Activated naive CD4-positive, alpha-beta T cell treated with anti-CD3 and anti-CD28 coated beads, Interleukin-2, amount 10 ng/mL, durations not matched to agents 7 days and 5 days (primary cell): ENCODE measurements around the gene CFLAR.

Experiments used
- CTCF ChIA-PET: fragments of 350-600 bp; sonication (Branson Sonifier 250); formaldehyde crosslinking; loops from one replicate; lab custom pipeline; 2021; ENCODE audit warnings: antibody characterized with exemption; lab: Charles Lee
- DNase-seq: peaks from one replicate; pipeline ENCODE4 v3.0.0-alpha.2; 2020
- H3K27ac Mint-ChIP-seq: one replicate; pipeline ENCODE4 v1.8.0; 2021; ENCODE audit warnings: mild to moderate bottlenecking, moderate library complexity, mixed read lengths
- H3K27me3 Mint-ChIP-seq: one replicate; pipeline ENCODE4 v1.8.0; 2021; ENCODE audit warnings: mild to moderate bottlenecking, mixed read lengths
- H3K36me3 Mint-ChIP-seq: one replicate; pipeline ENCODE4 v1.8.0; 2021; ENCODE audit warnings: mixed read lengths
- H3K4me1 Mint-ChIP-seq: one replicate; pipeline ENCODE4 v1.8.0; 2021; ENCODE audit warnings: mixed read lengths
- H3K4me3 Mint-ChIP-seq: one replicate; pipeline ENCODE4 v1.8.0; 2021; ENCODE audit warnings: mild to moderate bottlenecking, moderate library complexity, mixed read lengths
- H3K9me3 Mint-ChIP-seq: one replicate; pipeline ENCODE4 v1.8.0; 2021; ENCODE audit warnings: mixed read lengths

CFLAR gene

DNA sequence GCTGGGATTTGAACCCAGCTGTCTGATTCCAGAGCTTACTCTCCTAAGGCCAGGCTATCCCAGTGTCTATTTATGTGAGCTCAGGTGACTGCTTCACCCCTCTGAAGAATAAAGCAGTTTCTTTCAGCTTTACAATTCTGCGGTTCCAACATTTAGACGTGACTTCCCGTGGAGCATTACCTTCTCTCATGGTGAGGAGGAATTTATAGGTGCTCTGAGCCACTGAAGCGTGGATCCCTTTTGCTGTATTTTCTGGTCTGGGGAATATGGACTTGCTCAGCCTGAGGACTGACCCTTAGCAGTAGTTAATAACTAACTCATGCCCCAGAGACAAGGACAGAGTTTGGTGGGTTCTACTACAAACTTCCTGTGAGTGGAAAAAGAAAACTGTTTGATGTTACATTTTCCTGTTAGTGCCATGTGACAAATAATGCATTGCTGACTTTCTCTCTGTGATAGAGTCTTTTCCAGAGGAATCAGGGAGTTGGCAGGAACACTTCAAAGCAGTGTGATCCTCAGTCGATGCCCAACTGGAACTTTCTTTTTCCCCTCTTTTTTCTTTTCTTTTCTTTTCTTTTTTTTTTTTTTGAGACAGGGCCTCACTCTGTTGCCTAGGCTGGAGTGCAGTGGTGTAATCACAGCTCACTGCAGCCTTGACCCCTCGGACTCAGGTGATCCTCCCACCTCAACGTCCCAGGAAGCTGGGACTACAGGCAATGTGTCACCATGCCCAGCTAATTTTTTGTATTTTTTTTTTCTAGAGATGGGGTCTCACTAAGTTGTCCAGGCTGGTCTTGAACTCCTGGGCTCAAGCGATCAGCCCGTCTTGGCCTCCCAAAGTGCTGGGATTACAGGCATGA lies 88.9 kb downstream of the CFLAR start:
- Mint-ChIP-seq H3K9me3 (no peaks in the 10 kb centered on the region), H3K27ac (no peak overlapping the region), H3K4me1 (peaks cover 34% of the 10 kb centered on the region), H3K4me3 (no peak overlapping the region), H3K27me3 (no peaks in the 10 kb centered on the region), H3K36me3 (peaks cover 63% of the 10 kb centered on the region)
- CTCF ChIA-PET, result no interaction called here
- DNase-seq, result no peak

DNA sequence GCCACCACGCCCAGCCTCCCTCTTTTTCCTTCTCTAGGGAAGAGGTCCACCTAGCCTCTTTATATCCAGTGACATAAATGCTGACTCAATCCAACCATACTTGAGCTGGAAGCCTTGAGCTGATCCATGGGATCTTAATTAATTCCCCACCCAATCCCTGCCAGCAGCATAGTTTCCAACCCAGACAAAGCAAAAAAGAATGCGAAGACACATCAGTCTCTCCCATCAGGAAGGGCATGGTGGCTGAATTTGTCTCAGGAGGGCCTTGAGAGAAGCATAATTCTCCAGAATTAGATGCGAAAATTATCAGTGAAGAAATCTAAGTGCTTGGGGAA lies 89.5 kb downstream of the CFLAR start:
- H3K4me3 Mint-ChIP-seq, result no peak overlapping the region
- CTCF ChIA-PET, result no interaction called here
- no peaks in the 10 kb centered on the region for H3K9me3 Mint-ChIP-seq
- no peak for DNase-seq
- no peaks in the 10 kb centered on the region for H3K27me3 Mint-ChIP-seq
- H3K27ac Mint-ChIP-seq, result no peak overlapping the region
- peaks cover 64% of the 10 kb centered on the region for H3K36me3 Mint-ChIP-seq
- peaks cover 35% of the 10 kb centered on the region for H3K4me1 Mint-ChIP-seq

DNA sequence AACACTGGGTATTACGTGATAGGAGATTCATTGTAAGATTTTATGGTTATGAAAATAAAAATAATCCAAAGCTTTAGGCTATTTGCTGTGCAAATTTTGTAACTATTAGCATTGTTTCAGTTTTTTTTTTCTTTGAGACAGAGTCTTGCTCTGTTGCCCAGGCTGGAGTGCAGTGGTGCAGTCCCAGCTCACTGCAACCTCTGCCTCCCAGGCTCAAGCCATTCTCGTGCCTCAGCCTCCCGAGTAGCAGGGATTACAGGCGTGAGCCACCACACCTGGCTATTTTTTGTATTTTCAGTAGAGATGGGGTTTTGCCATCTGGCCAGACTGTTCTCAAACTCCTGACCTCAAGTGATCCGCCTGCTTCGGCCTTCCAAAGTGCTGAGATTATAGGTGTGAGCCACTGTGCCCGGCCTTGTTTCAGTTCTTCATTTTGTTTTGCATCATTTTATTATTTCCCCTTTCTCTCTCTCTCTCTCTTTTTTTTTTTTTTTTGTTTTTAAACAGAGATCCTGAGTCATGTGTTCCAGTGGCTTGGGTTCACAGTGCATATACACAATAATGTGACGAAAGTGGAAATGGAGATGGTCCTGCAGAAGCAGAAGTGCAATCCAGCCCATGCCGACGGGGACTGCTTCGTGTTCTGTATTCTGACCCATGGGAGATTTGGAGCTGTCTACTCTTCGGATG lies 92.7 kb downstream of the CFLAR start:
- Mint-ChIP-seq H3K36me3 (peaks cover 56% of the 10 kb centered on the region), H3K27me3 (no peaks in the 10 kb centered on the region), H3K4me1 (peaks cover 39% of the 10 kb centered on the region), H3K27ac (peak overlapping the region; percentile 38), H3K9me3 (no peaks in the 10 kb centered on the region), H3K4me3 (no peak overlapping the region)
- DNase-seq, result no peak
- CTCF ChIA-PET, result no interaction called here

DNA sequence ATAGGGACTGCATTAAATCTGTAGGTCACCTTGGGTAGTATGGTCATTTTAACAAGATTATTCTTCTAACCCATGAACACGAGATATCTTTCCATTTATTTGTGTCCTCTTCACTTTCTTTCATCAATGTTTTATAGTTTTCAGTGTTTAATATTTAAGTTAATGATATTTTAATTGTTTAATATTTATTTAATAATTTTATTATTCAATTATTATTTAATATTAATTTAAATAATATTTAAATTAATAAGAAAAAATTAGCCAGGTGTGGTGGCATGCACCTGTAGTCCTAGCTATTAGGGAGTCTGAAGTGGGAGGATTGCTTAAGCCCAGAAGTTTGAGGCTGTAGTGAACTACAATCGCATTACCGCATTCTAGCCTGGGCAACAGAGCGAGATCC lies 100.0 kb downstream of the CFLAR start:
- no peak overlapping the region for H3K4me3 Mint-ChIP-seq

DNA sequence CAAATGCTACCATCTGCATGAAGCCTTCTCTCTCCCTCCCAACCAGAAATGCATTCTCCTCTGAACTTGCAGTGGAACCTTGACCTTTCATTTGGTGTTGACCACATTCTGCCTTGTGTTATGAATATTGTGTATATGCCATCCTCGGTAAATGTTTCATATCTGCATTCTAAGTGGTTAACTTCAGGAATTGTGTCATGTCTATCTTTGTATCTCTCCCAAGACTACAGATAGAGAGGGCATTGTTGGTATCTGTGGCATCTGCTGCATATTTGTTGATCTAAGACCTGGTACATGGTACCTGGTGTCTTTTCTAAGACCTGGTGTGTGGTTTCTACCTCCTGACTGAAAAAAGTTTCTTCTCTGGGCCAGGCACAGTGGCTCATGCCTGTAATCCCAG lies 101.0 kb downstream of the CFLAR start:
- no peak overlapping the region for H3K4me3 Mint-ChIP-seq
- DNase-seq, result no peak
- H3K9me3 Mint-ChIP-seq, result no peaks in the 10 kb centered on the region
- peaks cover 44% of the 10 kb centered on the region for H3K36me3 Mint-ChIP-seq
- CTCF ChIA-PET, result no interaction called here
- H3K4me1 Mint-ChIP-seq, result peaks cover 38% of the 10 kb centered on the region
- no peak overlapping the region for H3K27ac Mint-ChIP-seq
- H3K27me3 Mint-ChIP-seq, result no peaks in the 10 kb centered on the region

More for the DNA sequence above, 100.0 kb downstream of the CFLAR start:
- H3K4me1 Mint-ChIP-seq, result peaks cover 39% of the 10 kb centered on the region
- H3K27me3 Mint-ChIP-seq, result no peaks in the 10 kb centered on the region
- H3K27ac Mint-ChIP-seq, result no peak overlapping the region
- peaks cover 42% of the 10 kb centered on the region for H3K36me3 Mint-ChIP-seq
- CTCF ChIA-PET, result no interaction called here
- no peaks in the 10 kb centered on the region for H3K9me3 Mint-ChIP-seq
- no peak for DNase-seq

DNA sequence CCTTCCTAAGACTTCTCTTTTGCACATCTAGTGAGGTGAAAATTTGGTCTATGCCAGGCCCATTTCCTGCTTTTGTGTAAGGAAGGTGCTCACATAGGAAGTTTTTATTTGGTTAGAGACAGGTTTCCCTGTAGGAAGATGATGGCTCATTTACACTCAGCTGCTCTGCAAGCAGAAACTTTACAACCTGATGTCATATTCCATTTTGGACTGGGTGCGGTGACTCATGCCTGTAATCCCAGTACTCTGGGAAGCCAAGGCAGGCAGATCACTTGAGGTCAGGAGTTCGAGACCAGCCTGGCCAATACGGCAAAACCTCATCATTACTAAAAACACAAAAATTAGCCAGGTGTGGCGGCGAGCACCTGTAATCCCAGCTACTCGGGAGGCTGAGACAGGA lies 102.8 kb downstream of the CFLAR start:
- Mint-ChIP-seq H3K4me1 (peaks cover 54% of the 10 kb centered on the region), H3K36me3 (peaks cover 56% of the 10 kb centered on the region), H3K9me3 (no peaks in the 10 kb centered on the region), H3K27ac (peak overlapping the region; percentile 68), H3K27me3 (no peaks in the 10 kb centered on the region), H3K4me3 (no peak overlapping the region)
- DNase-seq, result no peak
- CTCF ChIA-PET, result interaction anchor here (2.9 to 6.1 kb wide), 3 partner anchors 11 to 36 kb away, joined by 7 to 32 read pairs (median 18); partner anchors contain the start of gene CASP10

DNA sequence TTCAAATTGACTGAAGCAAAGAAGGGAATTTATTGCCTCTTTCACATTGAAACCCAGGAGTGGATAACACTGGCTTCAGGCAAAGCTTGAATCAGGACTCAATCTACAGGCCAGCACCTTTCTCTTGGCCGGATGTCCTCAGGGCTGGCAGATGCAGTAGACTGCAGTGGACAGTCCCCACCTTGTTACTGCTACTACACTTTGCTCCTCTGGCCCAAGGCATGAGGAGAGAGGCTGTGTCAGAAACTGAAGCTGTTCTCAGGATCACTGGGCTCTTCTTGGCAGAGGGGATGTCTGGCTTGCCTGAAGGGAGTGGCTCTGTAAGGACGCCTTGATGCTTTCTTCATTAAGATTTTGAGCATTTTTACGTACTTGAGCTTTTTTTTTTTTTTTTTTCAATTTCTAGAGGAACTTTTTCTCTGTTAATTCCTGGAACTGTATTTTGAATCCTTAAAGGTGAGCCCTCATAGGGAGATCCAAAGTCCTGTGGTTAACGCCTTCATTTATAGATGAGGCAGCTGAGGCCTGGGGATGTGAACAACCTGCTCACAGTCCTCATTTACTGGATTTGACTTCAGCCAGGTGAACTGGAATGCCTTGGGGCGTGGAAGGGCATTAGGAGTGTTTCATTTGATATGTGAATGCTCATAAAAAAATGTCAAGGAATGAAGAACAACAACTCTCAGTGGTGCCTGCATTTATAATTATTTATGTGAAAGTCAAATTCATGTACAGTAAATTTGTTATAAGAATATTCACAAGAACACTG lies 103.5 kb downstream of the CFLAR start:
- H3K36me3 Mint-ChIP-seq, result peaks cover 56% of the 10 kb centered on the region
- no peaks in the 10 kb centered on the region for H3K27me3 Mint-ChIP-seq
- H3K4me1 Mint-ChIP-seq, result peaks cover 56% of the 10 kb centered on the region
- CTCF ChIA-PET, result interaction anchor here (0.5 to 6.1 kb wide), 4 partner anchors 11 to 255 kb away, joined by 3 to 32 read pairs (median 12); partner anchors contain the start of gene CASP10
- H3K4me3 Mint-ChIP-seq, result no peak overlapping the region
- no peaks in the 10 kb centered on the region for H3K9me3 Mint-ChIP-seq
- peak overlapping the region; percentile 78 for H3K27ac Mint-ChIP-seq
- no peak for DNase-seq

DNA sequence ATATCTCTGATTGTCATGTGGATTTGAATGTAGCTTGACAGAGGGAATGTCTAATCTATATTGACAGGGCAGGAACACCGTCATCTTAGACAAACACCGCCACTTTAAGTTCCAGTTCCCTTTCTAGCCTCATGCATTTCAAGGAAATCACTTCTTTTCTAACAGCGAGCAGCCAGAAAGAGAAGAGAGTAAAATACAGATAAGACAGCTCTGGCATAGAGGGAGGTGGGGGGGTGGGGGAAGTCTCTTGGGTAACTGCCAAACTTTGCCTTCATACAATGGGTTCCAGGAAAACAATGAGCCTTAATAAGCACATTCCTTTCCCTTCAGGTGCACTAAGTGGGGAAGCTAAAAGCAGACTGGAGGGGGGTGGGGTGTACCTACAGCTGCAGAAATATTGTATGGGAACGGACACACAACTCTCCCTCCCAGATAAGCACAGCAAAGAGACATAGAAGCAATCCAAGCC lies 104.2 kb downstream of the CFLAR start:
- Mint-ChIP-seq H3K36me3 (peaks cover 60% of the 10 kb centered on the region), H3K4me3 (no peak overlapping the region)

DNA sequence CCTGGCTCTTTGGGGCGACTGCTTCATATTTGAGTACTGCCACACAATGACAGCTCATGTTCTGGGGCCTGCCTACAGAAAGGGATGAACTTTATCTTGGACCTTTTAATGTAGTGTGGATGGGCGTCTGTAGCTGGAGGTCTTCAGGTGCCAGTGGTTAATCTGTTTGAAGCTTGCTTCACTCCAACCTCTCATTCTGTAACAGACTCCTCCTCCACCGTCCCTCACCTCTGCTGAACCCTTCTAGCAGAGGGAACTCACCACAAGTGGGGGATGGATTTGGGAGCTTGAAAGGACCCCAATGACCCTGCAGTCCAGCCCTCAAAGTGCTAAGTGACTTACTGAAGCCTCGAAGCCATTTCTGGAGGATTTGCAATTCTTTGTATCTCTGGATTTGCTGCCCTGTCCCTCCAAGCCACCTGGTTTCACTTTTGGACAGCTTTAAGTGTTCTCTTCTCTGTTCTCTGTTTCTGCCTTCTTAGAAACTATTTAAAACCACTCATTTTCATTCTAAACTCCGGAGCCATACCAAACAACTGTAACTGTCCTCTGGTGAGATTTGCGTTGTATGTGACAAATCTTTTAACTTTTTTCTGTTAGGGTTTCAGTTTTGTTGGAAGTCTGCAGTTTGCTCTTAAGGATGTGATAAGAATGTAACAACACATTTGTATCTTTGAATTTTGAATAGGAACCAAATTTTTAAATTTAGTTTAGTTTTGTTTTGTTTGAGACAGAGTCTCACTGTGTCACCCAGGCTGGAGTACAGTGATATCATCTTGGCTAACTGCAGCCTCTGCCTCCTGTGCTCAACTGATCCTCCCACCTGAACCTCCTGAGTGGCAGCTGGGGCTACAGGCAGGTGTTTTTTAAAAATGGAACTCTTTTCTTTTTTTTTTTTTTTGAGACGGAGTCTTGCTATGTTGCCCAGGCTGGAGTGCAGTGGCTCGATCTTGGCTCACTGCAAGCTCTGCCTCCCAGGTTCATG lies 107.4 kb downstream of the CFLAR start:
- no peaks in the 10 kb centered on the region for H3K27me3 Mint-ChIP-seq
- H3K4me1 Mint-ChIP-seq, result peaks cover 70% of the 10 kb centered on the region
- H3K36me3 Mint-ChIP-seq, result peaks cover 48% of the 10 kb centered on the region
- peak overlapping the region; percentile 73 for H3K27ac Mint-ChIP-seq
- no peaks in the 10 kb centered on the region for H3K9me3 Mint-ChIP-seq
- CTCF ChIA-PET, result interaction anchor here (1.7 to 6.1 kb wide), 3 partner anchors 9 to 322 kb away, joined by 4 to 32 read pairs (median 8); partner anchors contain the start of gene CASP10
- H3K4me3 Mint-ChIP-seq, result no peak overlapping the region
- no peak for DNase-seq

More for the DNA sequence above, 104.2 kb downstream of the CFLAR start:
- DNase-seq, result no peak
- no peaks in the 10 kb centered on the region for H3K27me3 Mint-ChIP-seq
- H3K4me1 Mint-ChIP-seq, result peaks cover 60% of the 10 kb centered on the region
- no peaks in the 10 kb centered on the region for H3K9me3 Mint-ChIP-seq
- CTCF ChIA-PET, result interaction anchor here (0.5 to 6.1 kb wide), 5 partner anchors 10 to 256 kb away, joined by 3 to 32 read pairs (median 7); partner anchors contain the start of gene CASP10
- peak overlapping the region; percentile 78 for H3K27ac Mint-ChIP-seq
